ENCODE measurements around the gene FAM83D.

FAM83D gene

DNA sequence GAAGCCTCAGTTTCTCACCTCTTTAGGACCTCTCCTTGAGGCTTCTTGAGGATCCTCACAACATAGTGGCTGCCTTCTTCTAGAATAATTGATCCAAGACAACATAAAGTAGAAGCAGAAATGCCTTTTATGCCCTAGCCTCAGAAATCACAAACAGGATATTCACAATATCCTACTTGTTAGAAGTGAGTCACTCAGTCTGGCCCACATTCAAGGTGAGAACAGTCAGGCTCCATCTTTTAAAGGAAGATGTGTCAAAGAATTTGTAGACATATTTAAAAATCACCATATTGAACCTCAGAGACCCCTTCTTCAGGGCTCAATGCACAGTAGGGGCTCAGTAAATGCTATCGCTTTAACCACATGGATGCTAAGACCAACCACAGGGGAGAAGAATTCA lies 20.8 kb upstream of the FAM83D start:
- 17% methylated on average over 1 of the region's 1 CpG for WGBS (ENCODE audit: insufficient coverage)
- ChIA-PET CTCF (interaction anchor here (1.4 to 1.5 kb wide), 2 partner anchors 11 to 19 kb away, joined by 3 to 4 read pairs; no protein-coding TSS in a partner anchor), POLR2A (no interaction called here)
- H3K36me3 ChIP-seq (ENCODE audit: control insufficient read depth in 4 of 4, insufficient read depth in 4 of 4, low read length in 3 of 4), result peaks cover 4 to 62% (median 19%) of the 10 kb centered on the region in 4 experiments
- no peak for DNase-seq
- no peak overlapping the region for H3K4me3 ChIP-seq (ENCODE audit: control insufficient read depth in 1 of 7, extremely low read depth in 1 of 7, insufficient read depth in 4 of 7, low read depth in 2 of 7, low read length in 6 of 7)
- H3K4me1 ChIP-seq (ENCODE audit: control extremely low read depth in 1 of 4, control insufficient read depth in 4 of 4, insufficient read depth in 4 of 4, low read length in 3 of 4), result peaks cover 0 to 8% (median 2%) of the 10 kb centered on the region in 4 experiments
- H3K27ac ChIP-seq (ENCODE audit: insufficient read depth in 1 of 2, low read depth in 1 of 2, low read length in 2 of 2, poor library complexity in 1 of 2, severe bottlenecking in 2 of 2), result no peak overlapping the region
- H3K9me3 ChIP-seq (ENCODE audit: control extremely low read depth in 1 of 5, control insufficient read depth in 4 of 5, insufficient read depth in 2 of 5, low read depth in 1 of 5, low read length in 4 of 5), result peaks cover 0 to 10% (median 0%) of the 10 kb centered on the region in 5 experiments
- no peaks in the 10 kb centered on the region for H3K27me3 ChIP-seq (replicated peaks in 2 of 5; ENCODE audit: control insufficient read depth in 4 of 5, insufficient read depth in 5 of 5, low read length in 4 of 5)

DNA sequence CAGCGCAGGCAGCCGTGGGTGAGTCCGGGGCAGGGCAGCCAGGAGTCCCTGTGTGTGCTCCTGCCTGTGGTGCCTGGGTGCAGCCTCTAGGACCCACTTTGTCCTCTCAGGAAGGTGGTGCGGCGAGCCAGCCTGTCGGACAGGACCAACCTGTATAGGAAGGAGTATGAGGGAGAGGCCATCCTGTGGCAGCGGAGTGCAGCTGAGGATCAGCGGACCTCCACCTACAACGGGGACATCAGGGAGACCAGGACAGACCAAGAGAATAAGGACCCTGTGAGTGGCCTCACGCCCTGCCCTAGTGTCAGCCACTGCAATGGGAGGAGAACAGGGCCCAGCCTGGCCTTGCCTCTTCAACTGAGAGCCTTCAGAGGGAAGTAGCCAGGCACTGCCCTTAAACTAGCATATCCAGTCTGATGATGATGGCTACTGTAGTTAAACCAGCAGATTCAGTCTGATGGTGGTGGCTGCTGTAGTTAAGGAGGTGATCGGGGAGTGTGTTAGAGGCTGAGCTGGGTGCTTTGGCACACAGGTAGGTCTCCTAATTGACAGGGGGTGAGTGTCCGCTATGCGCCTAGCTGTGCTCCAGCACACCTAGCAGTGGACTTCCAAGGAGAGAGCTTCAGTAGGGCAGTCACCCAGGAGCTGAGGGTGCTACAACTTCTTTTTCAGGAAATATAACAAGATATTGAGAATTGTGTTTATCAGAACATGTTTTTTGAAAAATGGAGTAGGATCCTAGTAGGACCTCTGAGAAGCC lies 18.1 kb upstream of the FAM83D start:
- Histone ChIP-seq H3K27ac (ENCODE audit: insufficient read depth in 1 of 2, low read depth in 1 of 2, low read length in 2 of 2, poor library complexity in 1 of 2, severe bottlenecking in 2 of 2) (no peak overlapping the region), H3K9me3 (ENCODE audit: control extremely low read depth in 1 of 5, control insufficient read depth in 4 of 5, insufficient read depth in 2 of 5, low read depth in 1 of 5, low read length in 4 of 5) (peaks cover 0 to 10% (median 0%) of the 10 kb centered on the region in 5 experiments), H3K36me3 (ENCODE audit: control insufficient read depth in 4 of 4, insufficient read depth in 4 of 4, low read length in 3 of 4) (peaks cover 4 to 51% (median 18%) of the 10 kb centered on the region in 4 experiments), H3K27me3 (replicated peaks in 2 of 5; ENCODE audit: control insufficient read depth in 4 of 5, insufficient read depth in 5 of 5, low read length in 4 of 5) (no peaks in the 10 kb centered on the region), H3K4me1 (ENCODE audit: control extremely low read depth in 1 of 4, control insufficient read depth in 4 of 4, insufficient read depth in 4 of 4, low read length in 3 of 4) (no peaks in the 10 kb centered on the region), H3K4me3 (ENCODE audit: control insufficient read depth in 1 of 7, extremely low read depth in 1 of 7, insufficient read depth in 4 of 7, low read depth in 2 of 7, low read length in 6 of 7) (no peak overlapping the region)
- 98% methylated on average over 12 of the region's 13 CpGs for WGBS (ENCODE audit: insufficient coverage)
- ChIA-PET CTCF (interaction anchor here (0.8 to 1.6 kb wide), 4 partner anchors 9 to 18 kb away, joined by 3 to 5 read pairs (median 4); partner anchors contain the start of gene FAM83D), POLR2A (interaction anchor here (1.1 kb wide), 1 partner anchor 45 kb away, joined by 3 read pairs; no protein-coding TSS in a partner anchor)
- no peak for DNase-seq

DNA sequence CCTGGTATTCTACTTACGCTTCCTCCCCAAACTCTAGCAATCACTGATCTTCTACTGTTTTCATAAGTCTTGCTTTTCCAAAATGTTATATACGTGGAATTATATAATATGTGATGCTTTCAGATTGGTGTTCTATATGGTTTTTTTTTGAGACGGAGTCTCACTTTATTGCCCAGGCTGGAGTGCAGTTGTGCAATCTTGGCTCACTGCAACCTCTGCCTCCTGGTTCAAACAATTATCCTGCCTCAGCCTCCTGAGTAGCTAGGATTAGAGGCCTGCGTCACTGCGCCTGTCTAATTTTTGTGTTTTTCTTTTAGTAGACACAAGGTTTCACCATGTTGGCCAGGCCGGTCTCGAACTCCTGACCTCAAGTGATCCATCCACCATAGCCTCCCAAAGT lies 10.9 kb upstream of the FAM83D start:
- WGBS (ENCODE audit: insufficient coverage), result 96% methylated on average over 5 of the region's 7 CpGs
- Histone ChIP-seq H3K27ac (ENCODE audit: insufficient read depth in 1 of 2, low read depth in 1 of 2, low read length in 2 of 2, poor library complexity in 1 of 2, severe bottlenecking in 2 of 2) (no peak overlapping the region), H3K36me3 (ENCODE audit: control insufficient read depth in 4 of 4, insufficient read depth in 4 of 4, low read length in 3 of 4) (peaks cover 0 to 28% (median 7%) of the 10 kb centered on the region in 4 experiments), H3K9me3 (ENCODE audit: control extremely low read depth in 1 of 5, control insufficient read depth in 4 of 5, insufficient read depth in 2 of 5, low read depth in 1 of 5, low read length in 4 of 5) (no peaks in the 10 kb centered on the region), H3K4me1 (ENCODE audit: control extremely low read depth in 1 of 4, control insufficient read depth in 4 of 4, insufficient read depth in 4 of 4, low read length in 3 of 4) (no peaks in the 10 kb centered on the region), H3K4me3 (ENCODE audit: control insufficient read depth in 1 of 7, extremely low read depth in 1 of 7, insufficient read depth in 4 of 7, low read depth in 2 of 7, low read length in 6 of 7) (no peak overlapping the region), H3K27me3 (replicated peaks in 2 of 5; ENCODE audit: control insufficient read depth in 4 of 5, insufficient read depth in 5 of 5, low read length in 4 of 5) (no peaks in the 10 kb centered on the region)
- ChIA-PET CTCF (no interaction called here), POLR2A (no interaction called here)
- DNase-seq, result no peak

DNA sequence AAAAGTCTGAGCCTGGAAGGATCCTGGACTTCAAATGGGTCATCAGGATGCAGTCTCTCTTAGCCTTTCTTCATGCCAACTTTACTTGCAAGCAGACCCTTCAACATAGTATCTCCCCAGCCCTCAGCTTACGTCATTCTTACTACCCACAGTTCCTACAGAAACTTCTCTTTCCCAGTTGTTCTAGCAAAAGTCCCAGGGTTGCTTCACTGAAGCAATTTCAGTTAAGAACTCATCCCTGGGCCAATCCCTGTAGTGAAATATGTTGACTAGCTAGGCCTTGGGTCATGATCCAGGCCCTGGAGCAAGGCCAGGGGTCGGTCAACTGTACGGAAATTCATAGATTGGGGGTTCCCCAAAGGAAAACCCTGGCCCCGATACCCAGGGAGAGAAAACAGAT lies 8.6 kb upstream of the FAM83D start:
- Histone ChIP-seq H3K27me3 (replicated peaks in 2 of 5; ENCODE audit: control insufficient read depth in 4 of 5, insufficient read depth in 5 of 5, low read length in 4 of 5) (no peaks in the 10 kb centered on the region), H3K27ac (ENCODE audit: insufficient read depth in 1 of 2, low read depth in 1 of 2, low read length in 2 of 2, poor library complexity in 1 of 2, severe bottlenecking in 2 of 2) (no peak overlapping the region), H3K9me3 (ENCODE audit: control extremely low read depth in 1 of 5, control insufficient read depth in 4 of 5, insufficient read depth in 2 of 5, low read depth in 1 of 5, low read length in 4 of 5) (no peaks in the 10 kb centered on the region), H3K36me3 (ENCODE audit: control insufficient read depth in 4 of 4, insufficient read depth in 4 of 4, low read length in 3 of 4) (peaks cover 0 to 27% (median 6%) of the 10 kb centered on the region in 4 experiments), H3K4me1 (ENCODE audit: control extremely low read depth in 1 of 4, control insufficient read depth in 4 of 4, insufficient read depth in 4 of 4, low read length in 3 of 4) (no peaks in the 10 kb centered on the region), H3K4me3 (ENCODE audit: control insufficient read depth in 1 of 7, extremely low read depth in 1 of 7, insufficient read depth in 4 of 7, low read depth in 2 of 7, low read length in 6 of 7) (no peak overlapping the region)
- ChIA-PET POLR2A (no interaction called here), CTCF (interaction anchor here (0.6 to 1.7 kb wide), 3 partner anchors 9 to 1778 kb away, joined by 3 to 7 read pairs (median 6); partner anchors contain the start of gene FAM83D)
- 97% methylated on average over 4 of the region's 4 CpGs for WGBS (ENCODE audit: insufficient coverage)
- DNase-seq, result no peak

DNA sequence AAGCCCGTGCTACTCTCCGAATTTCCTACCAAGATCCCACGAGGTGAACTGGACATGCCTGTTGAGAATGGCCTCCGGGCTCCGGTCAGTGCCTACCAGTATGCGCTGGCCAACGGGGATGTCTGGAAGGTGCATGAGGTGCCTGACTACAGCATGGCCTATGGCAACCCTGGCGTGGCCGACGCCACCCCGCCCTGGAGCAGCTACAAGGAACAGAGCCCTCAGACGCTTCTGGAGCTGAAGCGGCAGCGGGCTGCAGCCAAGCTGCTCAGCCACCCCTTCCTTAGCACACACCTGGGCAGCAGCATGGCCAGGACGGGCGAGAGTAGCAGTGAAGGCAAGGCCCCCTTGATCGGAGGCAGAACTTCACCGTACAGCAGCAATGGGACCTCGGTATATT lies 8.0 kb upstream of the FAM83D start:
- WGBS (ENCODE audit: insufficient coverage), result 97% methylated on average over 18 of the region's 19 CpGs
- CTCF ChIA-PET, result interaction anchor here (1.7 kb wide), 1 partner anchor 8 kb away, joined by 7 read pairs; the partner anchor contains the start of gene FAM83D
- Histone ChIP-seq H3K36me3 (ENCODE audit: control insufficient read depth in 4 of 4, insufficient read depth in 4 of 4, low read length in 3 of 4) (peaks cover 0 to 26% (median 5%) of the 10 kb centered on the region in 4 experiments), H3K27me3 (replicated peaks in 2 of 5; ENCODE audit: control insufficient read depth in 4 of 5, insufficient read depth in 5 of 5, low read length in 4 of 5) (no peaks in the 10 kb centered on the region), H3K4me3 (ENCODE audit: control insufficient read depth in 1 of 7, extremely low read depth in 1 of 7, insufficient read depth in 4 of 7, low read depth in 2 of 7, low read length in 6 of 7) (no peak overlapping the region), H3K27ac (ENCODE audit: insufficient read depth in 1 of 2, low read depth in 1 of 2, low read length in 2 of 2, poor library complexity in 1 of 2, severe bottlenecking in 2 of 2) (no peak overlapping the region), H3K4me1 (ENCODE audit: control extremely low read depth in 1 of 4, control insufficient read depth in 4 of 4, insufficient read depth in 4 of 4, low read length in 3 of 4) (no peaks in the 10 kb centered on the region), H3K9me3 (ENCODE audit: control extremely low read depth in 1 of 5, control insufficient read depth in 4 of 5, insufficient read depth in 2 of 5, low read depth in 1 of 5, low read length in 4 of 5) (no peaks in the 10 kb centered on the region)
- no peak for DNase-seq
- POLR2A ChIA-PET, result no interaction called here

DNA sequence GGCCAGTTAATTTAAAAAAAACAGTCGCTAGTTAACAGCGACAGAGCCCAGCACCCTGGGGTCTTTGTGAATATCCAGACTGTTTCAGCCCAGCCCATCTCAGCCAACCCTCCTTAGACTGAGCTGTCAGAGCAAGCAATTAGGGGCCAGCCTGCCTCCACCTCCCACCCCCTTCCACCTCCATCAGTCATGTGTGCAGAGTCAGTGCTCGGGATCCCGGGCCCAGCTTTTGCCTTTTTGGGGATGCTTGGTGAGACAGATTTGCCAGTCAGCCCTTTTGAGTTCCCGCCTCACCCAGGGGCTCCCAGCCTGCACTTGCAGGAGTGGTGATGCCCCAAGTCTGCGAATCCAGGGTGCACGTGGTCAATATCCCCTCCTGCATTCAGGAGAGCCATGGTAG lies 6.5 kb upstream of the FAM83D start:
- Histone ChIP-seq H3K4me1 (ENCODE audit: control extremely low read depth in 1 of 4, control insufficient read depth in 4 of 4, insufficient read depth in 4 of 4, low read length in 3 of 4) (no peaks in the 10 kb centered on the region), H3K27ac (ENCODE audit: insufficient read depth in 1 of 2, low read depth in 1 of 2, low read length in 2 of 2, poor library complexity in 1 of 2, severe bottlenecking in 2 of 2) (no peak overlapping the region), H3K9me3 (ENCODE audit: control extremely low read depth in 1 of 5, control insufficient read depth in 4 of 5, insufficient read depth in 2 of 5, low read depth in 1 of 5, low read length in 4 of 5) (no peaks in the 10 kb centered on the region), H3K27me3 (replicated peaks in 2 of 5; ENCODE audit: control insufficient read depth in 4 of 5, insufficient read depth in 5 of 5, low read length in 4 of 5) (no peaks in the 10 kb centered on the region), H3K4me3 (ENCODE audit: control insufficient read depth in 1 of 7, extremely low read depth in 1 of 7, insufficient read depth in 4 of 7, low read depth in 2 of 7, low read length in 6 of 7) (no peak overlapping the region), H3K36me3 (ENCODE audit: control insufficient read depth in 4 of 4, insufficient read depth in 4 of 4, low read length in 3 of 4) (peaks cover 0 to 20% (median 6%) of the 10 kb centered on the region in 4 experiments)
- WGBS (ENCODE audit: insufficient coverage), result 98% methylated on average over 5 of the region's 7 CpGs
- ChIA-PET CTCF (interaction anchor here (1.0 to 6.1 kb wide), 3 partner anchors 12 to 128 kb away, joined by 3 to 39 read pairs (median 3); no protein-coding TSS in a partner anchor), POLR2A (no interaction called here)
- no peak for DNase-seq

DNA sequence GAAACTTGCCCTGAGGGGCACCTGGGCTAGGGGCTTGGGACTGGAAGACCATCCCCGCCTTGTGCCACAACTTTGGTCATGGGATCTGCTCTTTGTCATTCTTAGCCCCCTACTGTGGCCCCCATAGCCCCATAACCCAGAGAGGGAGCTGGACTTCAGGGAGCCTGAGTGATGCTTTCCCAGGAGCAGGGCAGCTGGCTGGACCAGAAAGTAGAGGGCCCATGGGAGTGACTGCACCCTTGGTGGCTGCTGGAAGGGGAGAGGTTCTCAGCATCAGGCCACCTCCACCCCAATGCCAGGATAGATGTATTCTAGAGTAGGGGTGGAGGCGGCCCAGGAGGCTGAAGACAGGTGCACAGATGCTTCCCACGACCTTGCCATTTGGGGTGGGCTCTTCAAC lies 5.8 kb upstream of the FAM83D start:
- peaks cover 0 to 20% (median 5%) of the 10 kb centered on the region in 4 experiments for H3K36me3 ChIP-seq (ENCODE audit: control insufficient read depth in 4 of 4, insufficient read depth in 4 of 4, low read length in 3 of 4)
- H3K27me3 ChIP-seq (replicated peaks in 2 of 5; ENCODE audit: control insufficient read depth in 4 of 5, insufficient read depth in 5 of 5, low read length in 4 of 5), result no peaks in the 10 kb centered on the region
- ChIA-PET CTCF (interaction anchor here (1.5 to 6.1 kb wide), 3 partner anchors 10 to 127 kb away, joined by 3 to 39 read pairs (median 6); no protein-coding TSS in a partner anchor), POLR2A (no interaction called here)
- no peaks in the 10 kb centered on the region for H3K9me3 ChIP-seq (ENCODE audit: control extremely low read depth in 1 of 5, control insufficient read depth in 4 of 5, insufficient read depth in 2 of 5, low read depth in 1 of 5, low read length in 4 of 5)
- no peak overlapping the region for H3K4me3 ChIP-seq (ENCODE audit: control insufficient read depth in 1 of 7, extremely low read depth in 1 of 7, insufficient read depth in 4 of 7, low read depth in 2 of 7, low read length in 6 of 7)
- H3K27ac ChIP-seq (ENCODE audit: insufficient read depth in 1 of 2, low read depth in 1 of 2, low read length in 2 of 2, poor library complexity in 1 of 2, severe bottlenecking in 2 of 2), result no peak overlapping the region
- 100% methylated on average over 3 of the region's 3 CpGs for WGBS (ENCODE audit: insufficient coverage)
- no peak for DNase-seq
- H3K4me1 ChIP-seq (ENCODE audit: control extremely low read depth in 1 of 4, control insufficient read depth in 4 of 4, insufficient read depth in 4 of 4, low read length in 3 of 4), result no peaks in the 10 kb centered on the region
